Transverse colon (tissue), 4 donors: ENCODE results near the gene NPFF. TPM values are rescaled to one million over a fixed set of nuclear protein-coding genes. Genes with fewer than 3 reads are reported as not detected.

ENCODE experiments used
- DNase-seq: peaks from one replicate; pipeline ENCODE4 v3.0.0-alpha.2; 2019
- H3K27ac ChIP-seq, 4 donors: fragments of 200-600 bp; sonication (generic); 2 replicates each; pipeline ENCODE4 v1.5.1; 2016 to 2018; ENCODE audit warnings: inconsistent platforms in 4 of 4
- H3K27me3 ChIP-seq: fragments of 200-600 bp; sonication (generic); 2 replicates; pipeline ENCODE4 v1.5.1; 2017; ENCODE audit warnings: inconsistent platforms
- H3K36me3 ChIP-seq, 4 donors: fragments of 200-600 bp; sonication (generic); 2 replicates each; pipeline ENCODE4 v1.5.1; 2017 to 2019; ENCODE audit warnings: inconsistent platforms in 4 of 4
- H3K4me1 ChIP-seq, 4 donors: fragments of 200-600 bp; sonication (generic); 2 replicates each; pipeline ENCODE4 v1.5.1; 2017 to 2020; ENCODE audit warnings: inconsistent platforms in 4 of 4
- H3K4me3 ChIP-seq, 4 donors: fragments of 200-600 bp; sonication (generic); 1 replicate in 1 of 4; 2 replicates in 3 of 4; pipeline versions ENCODE4 v1.5.1 to v1.6.1; 2017 to 2019; ENCODE audit warnings: inconsistent platforms in 4 of 4
- H3K9me3 ChIP-seq, 2 donors: fragments of 200-600 bp; sonication (generic); 2 replicates each; pipeline ENCODE4 v1.5.1; 2017 to 2019; ENCODE audit warnings: inconsistent platforms in 2 of 2
- CTCF ChIP-seq, 5 experiments: fragments of 200-600 bp in 3 of 5; fragments of 450-650 bp in 2 of 5; sonication (generic) in 3 of 5; IDR thresholded peaks; 1 replicate in 2 of 5; 2 replicates in 3 of 5; pipeline ENCODE4 v1.5.1; 2016 to 2017; ENCODE audit warnings: antibody characterized with exemption in 5 of 5, inconsistent platforms in 3 of 5, mild to moderate bottlenecking in 2 of 5, moderate library complexity in 1 of 5
- EP300 ChIP-seq: sonication (generic); formaldehyde crosslinking; IDR thresholded peaks from one replicate; pipeline ENCODE4 v1.6.1; 2017; ENCODE audit warnings: antibody characterized with exemption, low read depth
- POLR2A ChIP-seq: fragments of 450-650 bp; IDR thresholded peaks from one replicate; pipeline ENCODE4 v1.6.1; 2016; ENCODE audit warnings: antibody characterized with exemption, mild to moderate bottlenecking, moderate library complexity
- POLR2AphosphoS5 ChIP-seq, 3 donors: sonication (generic); formaldehyde crosslinking; IDR thresholded peaks; one replicate each; pipeline ENCODE4 v1.6.1; 2016; ENCODE audit warnings: antibody characterized with exemption in 3 of 3
- WGBS, 2 donors: methylation state at CpG; one replicate each; pipeline ENCODE4 v1.1.5; 2018; ENCODE audit warnings: low coverage in 1 of 2; 5-methylcytosine and 5-hydroxymethylcytosine counted together
- in situ Hi-C, 4 donors: fragments of 200-750 bp; cut with MboI; loops; one replicate each; pipeline versions ENCODE4 v1.15.0 to v1.15.1; 2017; ENCODE audit warnings: low sequenced_read_pairs in 3 of 4, low pct_ligation_motif_present in 1 of 4, low pct_unique_long_range_greater_than_20kb in 1 of 4
- intact Hi-C: fragments of 100-400 bp; cut with DNase I; formaldehyde crosslinking; loops from one replicate; pipeline ENCODE4 v1.15.1; 2023; ENCODE audit warnings: low total_unique reads
- total RNA-seq, 4 donors: library from RNA; depleted of rRNA; stranded (reverse); fragments of >200 nt; gene quantifications; one replicate each; pipeline ENCODE4 v1.1.0, GENCODE V29; 2016

The NPFF gene
- total RNA-seq, 4 donors from 2014 or later = not detected

- Histone ChIP-seq H3K27me3 (no peaks in the 10 kb centered on the region), H3K36me3 (peaks cover 0 to 89% (median 47%) of the 10 kb centered on the region in 4 donors), H3K4me3 (no peak overlapping the region), H3K4me1 (peaks cover 0 to 26% (median 9%) of the 10 kb centered on the region in 4 donors), H3K27ac (peak overlapping the region in 2 of 4 donors; percentile 4 to 20), H3K9me3 (no peaks in the 10 kb centered on the region)
- no peak for TF ChIP-seq POLR2AphosphoS5 (IDR thresholded peaks at IDR 0.05)
- no peak for TF ChIP-seq CTCF (IDR thresholded peaks at IDR 0.05)
- no peak for TF ChIP-seq POLR2A
- TF ChIP-seq EP300 = no peak
- no peak for DNase-seq
- 51 to 66% methylated on average over 5 to 13 of the region's 13 CpGs for WGBS, 2 donors
- intact Hi-C loops (no loop called here), in situ Hi-C loops (no loop called here)
Measured at GRCh38 chr12:53474819-53475218, 32.5 kb downstream of the NPFF start.

- no peak for DNase-seq
- TF ChIP-seq POLR2AphosphoS5 (IDR thresholded peaks at IDR 0.05) (no peak), POLR2A (no peak), EP300 (no peak), CTCF (IDR thresholded peaks at IDR 0.05) (no peak)
- 78% methylated on average over 2 of the region's 2 CpGs; no CpG with 5 or more reads in 1 of the 2 donors for WGBS, 2 donors
- in situ Hi-C loops (no loop called here), intact Hi-C loops (no loop called here)
- Histone ChIP-seq H3K4me3 (no peak overlapping the region), H3K36me3 (peaks cover 0 to 92% (median 47%) of the 10 kb centered on the region in 4 donors), H3K4me1 (peaks cover 0 to 26% (median 9%) of the 10 kb centered on the region in 4 donors), H3K27me3 (no peaks in the 10 kb centered on the region), H3K9me3 (no peaks in the 10 kb centered on the region), H3K27ac (peak overlapping the region in 2 of 4 donors; percentile 4 to 20)
Measured at GRCh38 chr12:53474077-53474476, 33.2 kb downstream of the NPFF start.

- no peaks in the 10 kb centered on the region for H3K27me3 ChIP-seq
- H3K9me3 ChIP-seq = no peaks in the 10 kb centered on the region
- no peak overlapping the region for H3K4me3 ChIP-seq
- 82 to 88% methylated on average over 1 of the region's 1 CpG for WGBS, 2 donors
- intact Hi-C loops = no loop called here
- no peak for DNase-seq
- peaks cover 0 to 20% (median 9%) of the 10 kb centered on the region in 4 donors for H3K4me1 ChIP-seq
- H3K36me3 ChIP-seq = peaks cover 0 to 97% (median 51%) of the 10 kb centered on the region in 4 donors
- no peak overlapping the region for H3K27ac ChIP-seq
- TF ChIP-seq CTCF (IDR thresholded peaks at IDR 0.05) (no peak), POLR2AphosphoS5 (IDR thresholded peaks at IDR 0.05) (no peak), POLR2A (no peak), EP300 (no peak)
- in situ Hi-C loops = no loop called here
Measured at GRCh38 chr12:53472056-53472582, 35.2 kb downstream of the NPFF start.

GRCh38 chr12:53468282-53468681 lies 39.0 kb downstream of the NPFF start:
- 75 to 82% methylated on average over 1 of the region's 1 CpG for WGBS, 2 donors
- no peak overlapping the region for H3K27ac ChIP-seq
- no peak for DNase-seq
- intact Hi-C loops = no loop called here
- H3K27me3 ChIP-seq = no peaks in the 10 kb centered on the region
- no peak overlapping the region for H3K4me3 ChIP-seq
- in situ Hi-C loops = no loop called here
- H3K36me3 ChIP-seq = peaks cover 0 to 97% (median 48%) of the 10 kb centered on the region in 4 donors
- TF ChIP-seq POLR2AphosphoS5 (IDR thresholded peaks at IDR 0.05) = no peak
- TF ChIP-seq EP300 = no peak
- no peak for TF ChIP-seq CTCF (IDR thresholded peaks at IDR 0.05)
- no peak for TF ChIP-seq POLR2A
- H3K9me3 ChIP-seq = no peaks in the 10 kb centered on the region
- peaks cover 0 to 13% (median 2%) of the 10 kb centered on the region in 4 donors for H3K4me1 ChIP-seq
